Stomach (tissue), 4 donors: ENCODE measurements around the gene GDF7.

Experiments used
- POLR2A ChIP-seq, 4 donors: fragments of 450-650 bp; IDR thresholded peaks; one replicate each; pipeline ENCODE4 v1.6.1; 2016; ENCODE audit warnings: antibody characterized with exemption in 4 of 4, control low read depth in 2 of 4, mild to moderate bottlenecking in 1 of 4, moderate library complexity in 1 of 4
- POLR2AphosphoS5 ChIP-seq, 3 donors: sonication (generic); formaldehyde crosslinking; IDR thresholded peaks; one replicate each; pipeline ENCODE4 v1.6.1; 2016; ENCODE audit warnings: antibody characterized with exemption in 3 of 3
- TF ChIP-seq, protein P1 (sequence below), 7 experiments: fragments of 450-650 bp in 4 of 7; fragments of 200-600 bp in 3 of 7; sonication (generic) in 3 of 7; IDR thresholded peaks; one replicate each; pipeline ENCODE4 v1.5.1; 2016 to 2019; ENCODE audit warnings: antibody characterized with exemption in 7 of 7, control low read depth in 2 of 7, mild to moderate bottlenecking in 1 of 7

GRCh38 chr2:20643060-20643459 lies 23.9 kb upstream of the GDF7 start:
- TF ChIP-seq, protein P1, sequence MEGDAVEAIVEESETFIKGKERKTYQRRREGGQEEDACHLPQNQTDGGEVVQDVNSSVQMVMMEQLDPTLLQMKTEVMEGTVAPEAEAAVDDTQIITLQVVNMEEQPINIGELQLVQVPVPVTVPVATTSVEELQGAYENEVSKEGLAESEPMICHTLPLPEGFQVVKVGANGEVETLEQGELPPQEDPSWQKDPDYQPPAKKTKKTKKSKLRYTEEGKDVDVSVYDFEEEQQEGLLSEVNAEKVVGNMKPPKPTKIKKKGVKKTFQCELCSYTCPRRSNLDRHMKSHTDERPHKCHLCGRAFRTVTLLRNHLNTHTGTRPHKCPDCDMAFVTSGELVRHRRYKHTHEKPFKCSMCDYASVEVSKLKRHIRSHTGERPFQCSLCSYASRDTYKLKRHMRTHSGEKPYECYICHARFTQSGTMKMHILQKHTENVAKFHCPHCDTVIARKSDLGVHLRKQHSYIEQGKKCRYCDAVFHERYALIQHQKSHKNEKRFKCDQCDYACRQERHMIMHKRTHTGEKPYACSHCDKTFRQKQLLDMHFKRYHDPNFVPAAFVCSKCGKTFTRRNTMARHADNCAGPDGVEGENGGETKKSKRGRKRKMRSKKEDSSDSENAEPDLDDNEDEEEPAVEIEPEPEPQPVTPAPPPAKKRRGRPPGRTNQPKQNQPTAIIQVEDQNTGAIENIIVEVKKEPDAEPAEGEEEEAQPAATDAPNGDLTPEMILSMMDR (IDR thresholded peaks at IDR 0.05), result no peak
- TF ChIP-seq POLR2A (IDR thresholded peaks at IDR 0.05) (no peak), POLR2AphosphoS5 (IDR thresholded peaks at IDR 0.05) (no peak)
